ENCODE data around the gene PSMD8.

DNA sequence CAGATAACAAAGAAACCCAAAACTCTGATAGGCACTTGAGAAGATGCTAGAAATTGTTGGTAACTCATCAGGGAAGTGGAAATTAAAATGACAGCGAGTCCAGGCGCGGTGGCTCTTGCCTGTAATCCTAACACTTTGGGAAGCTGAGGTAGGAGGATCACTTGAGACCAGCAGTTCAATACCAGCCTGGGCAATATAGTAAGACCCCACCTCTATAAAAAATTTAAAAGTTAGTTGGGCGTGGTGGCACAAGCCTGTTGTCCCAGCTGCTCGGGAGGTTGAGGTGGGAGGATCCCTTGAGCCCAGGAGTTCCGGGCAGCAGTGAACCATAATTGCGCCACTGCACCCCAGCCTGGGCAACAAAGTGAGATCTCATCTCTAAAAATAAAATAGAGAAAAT lies 56.6 kb downstream of the PSMD8 start:
- TF ChIP-seq, protein P1, sequence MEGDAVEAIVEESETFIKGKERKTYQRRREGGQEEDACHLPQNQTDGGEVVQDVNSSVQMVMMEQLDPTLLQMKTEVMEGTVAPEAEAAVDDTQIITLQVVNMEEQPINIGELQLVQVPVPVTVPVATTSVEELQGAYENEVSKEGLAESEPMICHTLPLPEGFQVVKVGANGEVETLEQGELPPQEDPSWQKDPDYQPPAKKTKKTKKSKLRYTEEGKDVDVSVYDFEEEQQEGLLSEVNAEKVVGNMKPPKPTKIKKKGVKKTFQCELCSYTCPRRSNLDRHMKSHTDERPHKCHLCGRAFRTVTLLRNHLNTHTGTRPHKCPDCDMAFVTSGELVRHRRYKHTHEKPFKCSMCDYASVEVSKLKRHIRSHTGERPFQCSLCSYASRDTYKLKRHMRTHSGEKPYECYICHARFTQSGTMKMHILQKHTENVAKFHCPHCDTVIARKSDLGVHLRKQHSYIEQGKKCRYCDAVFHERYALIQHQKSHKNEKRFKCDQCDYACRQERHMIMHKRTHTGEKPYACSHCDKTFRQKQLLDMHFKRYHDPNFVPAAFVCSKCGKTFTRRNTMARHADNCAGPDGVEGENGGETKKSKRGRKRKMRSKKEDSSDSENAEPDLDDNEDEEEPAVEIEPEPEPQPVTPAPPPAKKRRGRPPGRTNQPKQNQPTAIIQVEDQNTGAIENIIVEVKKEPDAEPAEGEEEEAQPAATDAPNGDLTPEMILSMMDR (IDR thresholded peaks at IDR 0.05 in 2 of 3, conservative IDR thresholded peaks at IDR 0.05 in 1 of 3; ENCODE audit: borderline replicate concordance in 1 of 3, insufficient read depth in 1 of 3, low read depth in 2 of 3, low read length in 2 of 3): no peak
- TF ChIP-seq SRF (IDR thresholded peaks at IDR 0.05; ENCODE audit: low read depth) (no peak), CEBPB (IDR thresholded peaks at IDR 0.05; ENCODE audit: low read depth) (no peak), POLR2A (IDR thresholded peaks at IDR 0.05; ENCODE audit: borderline replicate concordance, extremely low read depth, insufficient read depth, insufficient read length) (no peak)
- TF ChIP-seq, protein P2, sequence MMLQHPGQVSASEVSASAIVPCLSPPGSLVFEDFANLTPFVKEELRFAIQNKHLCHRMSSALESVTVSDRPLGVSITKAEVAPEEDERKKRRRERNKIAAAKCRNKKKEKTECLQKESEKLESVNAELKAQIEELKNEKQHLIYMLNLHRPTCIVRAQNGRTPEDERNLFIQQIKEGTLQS (IDR thresholded peaks at IDR 0.05): no peak
